NT2/D1 (cell line): Measurements from ENCODE around the gene KLHL1.

Experiments used
- DNase-seq: peaks from one replicate; pipeline ENCODE4 v3.0.0-alpha.2; 2011; ENCODE audit warnings: low read depth, low spot score
- H3K27me3 ChIP-seq: 2 replicates; pipeline ENCODE4 v1.6.0; 2011; ENCODE audit warnings: mild to moderate bottlenecking; ENCODE audit not compliant: insufficient read length, insufficient read depth
- H3K36me3 ChIP-seq: 2 replicates; pipeline ENCODE4 v1.6.1; 2011; ENCODE audit warnings: mild to moderate bottlenecking, low read length, mixed read lengths; ENCODE audit not compliant: insufficient read depth, insufficient read length
- H3K4me1 ChIP-seq: 2 replicates; pipeline ENCODE4 v1.5.1; 2011; ENCODE audit not compliant: insufficient read depth, insufficient read length
- H3K4me3 ChIP-seq: 2 replicates; pipeline ENCODE4 v1.5.1; 2011; ENCODE audit warnings: low read depth; ENCODE audit not compliant: insufficient read length
- H3K9ac ChIP-seq: 2 replicates; pipeline ENCODE4 v1.6.0; 2011; ENCODE audit warnings: low read depth; ENCODE audit not compliant: insufficient read length
- H3K9me3 ChIP-seq: 2 replicates; pipeline ENCODE4 v1.5.1; 2011; ENCODE audit warnings: mild to moderate bottlenecking, low read length; ENCODE audit not compliant: insufficient read depth
- SUZ12 ChIP-seq: IDR thresholded peaks from 2 replicates; pipeline ENCODE4 v1.6.1; 2011; ENCODE audit not compliant: insufficient read length, insufficient read depth; ENCODE audit errors: extremely low read depth
- YY1 ChIP-seq: IDR thresholded peaks from 2 replicates; pipeline ENCODE4 v1.6.1; 2011; ENCODE audit not compliant: insufficient read length, insufficient read depth
- ZNF274 ChIP-seq: IDR thresholded peaks from 2 replicates; pipeline ENCODE4 v1.6.1; 2011; ENCODE audit warnings: mild to moderate bottlenecking, low read depth, low read length

KLHL1 gene

DNA sequence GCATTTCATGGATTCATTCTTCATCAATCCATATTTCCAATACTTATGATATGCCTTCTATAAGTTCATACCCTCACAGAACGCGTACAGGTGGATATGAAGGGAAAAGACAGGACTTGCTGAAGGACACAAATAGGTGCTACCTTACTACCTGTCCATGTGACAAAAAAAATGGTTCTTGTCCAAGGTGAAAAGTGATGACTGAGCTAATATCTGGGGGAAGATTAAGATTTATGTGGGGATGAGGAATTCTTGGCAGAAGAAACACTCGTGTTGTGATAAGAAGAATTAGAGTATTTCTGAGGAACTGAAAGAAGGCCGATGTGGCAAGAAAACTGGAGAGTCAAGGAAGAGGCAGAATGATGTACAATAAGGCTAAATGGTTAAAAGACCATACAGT, 357.0 kb downstream of the KLHL1 start:
- H3K4me3 ChIP-seq = no peak overlapping the region
- H3K4me1 ChIP-seq = no peaks in the 10 kb centered on the region
- no peak for TF ChIP-seq SUZ12
- no peak for TF ChIP-seq ZNF274
- no peak for DNase-seq
- H3K27me3 ChIP-seq = no peaks in the 10 kb centered on the region
- H3K9ac ChIP-seq = no peak overlapping the region
- no peaks in the 10 kb centered on the region for H3K9me3 ChIP-seq
- H3K36me3 ChIP-seq = no peaks in the 10 kb centered on the region

DNA sequence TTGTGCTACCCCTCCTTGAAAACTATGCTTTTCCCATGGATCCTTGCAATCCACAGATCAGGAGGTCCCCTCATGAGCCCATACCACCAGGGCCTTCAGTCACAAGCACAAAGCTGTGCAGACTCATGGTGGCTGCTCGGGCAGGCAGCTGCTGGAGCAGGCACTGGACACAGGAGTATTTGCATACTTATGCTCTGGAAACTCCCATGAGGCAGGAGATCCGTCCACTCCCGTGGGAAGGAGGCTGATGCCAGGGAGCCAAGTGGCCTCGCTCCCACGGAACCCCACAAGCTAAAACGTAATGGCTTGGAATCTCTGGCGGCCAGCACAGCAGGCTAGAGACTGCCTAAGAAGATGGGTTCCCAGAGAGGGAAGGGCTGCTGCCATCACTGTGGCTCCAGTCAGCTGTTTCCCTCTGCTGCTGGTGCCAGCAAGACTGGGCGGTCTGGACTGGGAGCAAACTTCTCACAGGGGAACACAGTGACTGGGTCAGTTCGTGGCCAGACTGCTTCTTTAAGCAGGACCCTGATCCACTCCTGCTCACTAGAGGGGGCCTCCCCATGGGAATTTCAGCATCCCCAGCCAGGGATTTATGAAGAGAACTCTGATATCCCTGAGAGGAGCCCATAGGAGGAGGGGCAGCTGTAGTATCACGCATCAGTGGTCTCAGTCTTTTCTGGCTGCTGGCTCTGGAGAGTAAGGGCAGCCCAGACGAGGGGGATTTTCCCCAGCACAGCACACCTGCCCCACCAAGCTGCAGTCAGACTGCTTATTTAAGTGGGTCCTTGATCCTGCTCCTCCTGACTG, 370.9 kb downstream of the KLHL1 start:
- Histone ChIP-seq H3K9ac (no peak overlapping the region), H3K4me1 (no peaks in the 10 kb centered on the region), H3K9me3 (no peaks in the 10 kb centered on the region), H3K36me3 (no peaks in the 10 kb centered on the region), H3K27me3 (no peaks in the 10 kb centered on the region), H3K4me3 (no peak overlapping the region)
- no peak for DNase-seq
- TF ChIP-seq YY1 (no peak), SUZ12 (no peak), ZNF274 (no peak)

- Histone ChIP-seq H3K4me1 (no peaks in the 10 kb centered on the region), H3K9me3 (no peaks in the 10 kb centered on the region), H3K4me3 (no peak overlapping the region), H3K36me3 (no peaks in the 10 kb centered on the region), H3K27me3 (no peaks in the 10 kb centered on the region), H3K9ac (no peak overlapping the region)
- no peak for DNase-seq
- TF ChIP-seq YY1 (no peak), ZNF274 (no peak), SUZ12 (no peak)
Observed at GRCh38 chr13:69721631-69722030, 386.6 kb downstream of the KLHL1 start.

- Histone ChIP-seq H3K36me3 (no peaks in the 10 kb centered on the region), H3K27me3 (no peaks in the 10 kb centered on the region)
- DNase-seq = no peak
Observed at GRCh38 chr13:69720278-69720983, 387.8 kb downstream of the KLHL1 start.

GRCh38 chr13:69706807-69707206, 401.4 kb downstream of the KLHL1 start:
- DNase-seq = no peak
- Histone ChIP-seq H3K36me3 (no peaks in the 10 kb centered on the region), H3K4me3 (no peak overlapping the region), H3K9ac (no peak overlapping the region), H3K4me1 (no peaks in the 10 kb centered on the region), H3K9me3 (no peaks in the 10 kb centered on the region), H3K27me3 (no peaks in the 10 kb centered on the region)
- TF ChIP-seq SUZ12 = no peak
- TF ChIP-seq ZNF274 = no peak
- no peak for TF ChIP-seq YY1

More at GRCh38 chr13:69720278-69720983, 387.8 kb downstream of the KLHL1 start:
- H3K4me1 ChIP-seq = no peaks in the 10 kb centered on the region
- TF ChIP-seq SUZ12 (no peak), ZNF274 (no peak), YY1 (no peak)
- H3K9me3 ChIP-seq = no peaks in the 10 kb centered on the region
- no peak overlapping the region for H3K4me3 ChIP-seq
- H3K9ac ChIP-seq = no peak overlapping the region

DNA sequence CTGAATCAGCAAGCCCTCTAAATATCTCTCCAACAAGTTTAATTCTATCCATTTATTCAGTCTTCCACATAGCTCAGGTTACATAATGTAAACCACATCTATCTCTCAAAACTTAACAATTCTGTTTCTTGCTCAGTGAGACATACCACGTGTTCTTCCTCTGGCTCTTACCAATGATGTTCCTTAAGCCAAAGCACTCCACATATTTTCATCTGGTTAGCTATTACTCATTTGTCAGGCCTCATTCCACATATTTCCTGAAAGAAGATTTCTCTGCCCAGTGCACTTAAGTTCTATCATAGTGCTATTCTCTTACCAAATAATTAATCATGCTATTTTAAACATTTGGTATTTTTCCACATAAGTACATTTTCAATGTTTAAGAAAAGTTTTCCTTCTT, 403.9 kb downstream of the KLHL1 start:
- Histone ChIP-seq H3K9ac (no peak overlapping the region), H3K4me3 (no peak overlapping the region), H3K4me1 (no peaks in the 10 kb centered on the region), H3K27me3 (no peaks in the 10 kb centered on the region), H3K36me3 (no peaks in the 10 kb centered on the region), H3K9me3 (no peaks in the 10 kb centered on the region)
- DNase-seq = no peak
- TF ChIP-seq ZNF274 (no peak), YY1 (no peak), SUZ12 (no peak)

- H3K36me3 ChIP-seq = no peaks in the 10 kb centered on the region
- H3K9ac ChIP-seq = no peak overlapping the region
- no peak for DNase-seq
- H3K4me1 ChIP-seq = no peaks in the 10 kb centered on the region
- H3K9me3 ChIP-seq = no peaks in the 10 kb centered on the region
- no peak overlapping the region for H3K4me3 ChIP-seq
- no peaks in the 10 kb centered on the region for H3K27me3 ChIP-seq
- TF ChIP-seq ZNF274 = no peak
- TF ChIP-seq YY1 = no peak
- TF ChIP-seq SUZ12 = no peak
Observed at GRCh38 chr13:69690999-69691398, 417.3 kb downstream of the KLHL1 start.
